Transverse colon (tissue), 3 donors: ENCODE data around the gene KLRK1.

Experiments used
- CTCF ChIP-seq, 5 experiments: fragments of 200-600 bp in 3 of 5; fragments of 450-650 bp in 2 of 5; sonication (generic) in 3 of 5; IDR thresholded peaks; 1 replicate in 2 of 5; 2 replicates in 3 of 5; pipeline ENCODE4 v1.5.1; 2016 to 2017; ENCODE audit warnings: antibody characterized with exemption in 5 of 5, inconsistent platforms in 3 of 5, mild to moderate bottlenecking in 2 of 5, moderate library complexity in 1 of 5
- EP300 ChIP-seq: sonication (generic); formaldehyde crosslinking; IDR thresholded peaks from one replicate; pipeline ENCODE4 v1.6.1; 2017; ENCODE audit warnings: antibody characterized with exemption, low read depth
- POLR2A ChIP-seq: fragments of 450-650 bp; IDR thresholded peaks from one replicate; pipeline ENCODE4 v1.6.1; 2016; ENCODE audit warnings: antibody characterized with exemption, mild to moderate bottlenecking, moderate library complexity

- TF ChIP-seq CTCF (IDR thresholded peaks at IDR 0.05) (no peak), POLR2A (no peak), EP300 (no peak)
These were observed 17.3 kb downstream of the KLRK1 start for GRCh38 chr12:10372559-10372958.
